ENCODE results near the gene LENG1.

DNA sequence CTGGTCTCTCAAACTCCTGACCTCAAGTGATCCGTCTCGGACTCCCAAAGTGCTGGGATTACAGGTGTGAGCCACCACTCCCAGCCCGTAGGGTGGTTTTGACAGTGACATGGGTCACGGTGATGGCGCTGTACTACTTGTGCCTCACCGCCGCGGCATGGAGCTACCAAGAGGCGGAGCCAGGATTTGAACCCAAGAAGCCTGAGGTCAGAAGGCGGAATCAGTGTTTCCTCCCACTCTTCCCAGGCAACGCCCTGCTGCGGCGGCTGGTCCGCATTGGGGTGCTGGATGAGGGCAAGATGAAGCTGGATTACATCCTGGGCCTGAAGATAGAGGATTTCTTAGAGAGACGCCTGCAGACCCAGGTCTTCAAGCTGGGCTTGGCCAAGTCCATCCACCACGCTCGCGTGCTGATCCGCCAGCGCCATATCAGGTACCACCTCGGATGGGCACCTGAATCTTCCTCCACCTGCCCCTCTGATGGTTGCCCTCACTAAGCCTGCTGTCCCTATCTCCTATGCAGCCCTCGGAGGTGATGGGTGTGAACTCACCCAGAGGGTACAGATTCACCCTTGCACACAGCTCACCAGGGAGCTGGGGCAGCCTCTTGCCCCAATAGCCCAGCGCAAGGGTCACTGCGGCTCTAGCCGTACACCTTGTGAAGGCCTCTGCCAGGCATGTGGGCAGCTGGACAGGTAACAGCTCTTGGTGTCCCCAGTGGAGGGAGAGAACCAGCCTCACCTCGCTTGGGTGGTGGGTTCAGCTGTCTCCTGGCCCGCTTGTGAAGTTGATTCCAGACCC is 46.7 kb upstream of the LENG1 start:
- no peak for TF ChIP-seq ELF1 (tag; IDR thresholded peaks at IDR 0.05)
- no peak for TF ChIP-seq TGIF2 (CRISPR knock-in tag; IDR thresholded peaks at IDR 0.05)
- TF ChIP-seq, protein P1, sequence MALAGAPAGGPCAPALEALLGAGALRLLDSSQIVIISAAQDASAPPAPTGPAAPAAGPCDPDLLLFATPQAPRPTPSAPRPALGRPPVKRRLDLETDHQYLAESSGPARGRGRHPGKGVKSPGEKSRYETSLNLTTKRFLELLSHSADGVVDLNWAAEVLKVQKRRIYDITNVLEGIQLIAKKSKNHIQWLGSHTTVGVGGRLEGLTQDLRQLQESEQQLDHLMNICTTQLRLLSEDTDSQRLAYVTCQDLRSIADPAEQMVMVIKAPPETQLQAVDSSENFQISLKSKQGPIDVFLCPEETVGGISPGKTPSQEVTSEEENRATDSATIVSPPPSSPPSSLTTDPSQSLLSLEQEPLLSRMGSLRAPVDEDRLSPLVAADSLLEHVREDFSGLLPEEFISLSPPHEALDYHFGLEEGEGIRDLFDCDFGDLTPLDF (CRISPR knock-in tag; IDR thresholded peaks at IDR 0.05): 0 out of 2 replicates have a peak, but pooled peaks have one; percentile 62
- TF ChIP-seq PHF20 (IDR thresholded peaks at IDR 0.05; ENCODE audit: partially characterized antibody): no peak

All from K562 (cell line).